Naive thymus-derived CD8-positive, alpha-beta T cell (primary cell): ENCODE data around the gene MCOLN2. TPM values are rescaled to one million over a fixed set of nuclear protein-coding genes. Genes with fewer than 3 reads are reported as not detected.

Experiments
- ATAC-seq, 2 donors: fragments of 150-1000 bp; cut with Tn5 transposase in 1 of 2; sonication (Bioruptor Pico), chemical (Tn5 transposase) in 1 of 2; 1 replicate in 1 of 2; 2 replicates in 1 of 2; pipeline ENCODE4 v1.10.0; 2021; ENCODE audit warnings: mild to moderate bottlenecking in 2 of 2, moderate library complexity in 2 of 2
- POLR2A ChIA-PET: fragments of 350-600 bp; sonication (Branson Sonifier 250); formaldehyde crosslinking; loops from one replicate; lab custom pipeline; 2021; ENCODE audit warnings: antibody characterized with exemption; lab: Charles Lee
- DNase-seq, 10 donors: peaks; one replicate each; pipeline versions ENCODE4 v3.0.0 to v3.0.0-alpha.2; 2020 to 2022
- H3K27ac Mint-ChIP-seq, 10 donors: one replicate each; pipeline ENCODE4 v1.8.0; 2020 to 2022; ENCODE audit warnings: mild to moderate bottlenecking in 10 of 10, mixed read lengths in 10 of 10, moderate library complexity in 4 of 10, inconsistent platforms in 1 of 10
- H3K27me3 Mint-ChIP-seq, 5 donors: one replicate each; pipeline ENCODE4 v1.8.0; 2021 to 2022; ENCODE audit warnings: mixed read lengths in 5 of 5
- H3K36me3 Mint-ChIP-seq, 3 donors: one replicate each; pipeline ENCODE4 v1.8.0; 2020 to 2022; ENCODE audit warnings: mixed read lengths in 3 of 3, mild to moderate bottlenecking in 2 of 3, inconsistent platforms in 1 of 3
- H3K4me1 Mint-ChIP-seq, 4 donors: one replicate each; pipeline ENCODE4 v1.8.0; 2021 to 2022; ENCODE audit warnings: mixed read lengths in 4 of 4
- H3K4me3 Mint-ChIP-seq, 10 donors: one replicate each; pipeline ENCODE4 v1.8.0; 2020 to 2022; ENCODE audit warnings: mild to moderate bottlenecking in 10 of 10, mixed read lengths in 10 of 10, moderate library complexity in 6 of 10, inconsistent platforms in 1 of 10
- H3K9me3 Mint-ChIP-seq, 9 donors: one replicate each; pipeline ENCODE4 v1.8.0; 2020 to 2022; ENCODE audit warnings: mixed read lengths in 9 of 9, mild to moderate bottlenecking in 3 of 9, inconsistent platforms in 1 of 9, moderate library complexity in 1 of 9
- polyA plus RNA-seq, 3 donors: library from polyadenylated mRNA; unstranded; fragments of 300-500 nt; fragmentation: Illumina TruSeq; gene quantifications; one replicate each; pipeline ENCODE4 v1.2.3, GENCODE V29; 2021
- total RNA-seq, 8 experiments: library from RNA in 2 of 8; stranded (reverse) in 2 of 8; gene quantifications; one replicate each; pipeline ENCODE4 v1.2.3 and lab custom pipeline; 2021 to 2026

Gene MCOLN2
- total and polyA plus RNA-seq, 5 experiments from 2014 or later, result 1.1 to 3.7 (median 2.7) TPM

GRCh38 chr1:84933011-84933611 lies 63.8 kb downstream of the MCOLN2 start:
- POLR2A ChIA-PET, result interaction anchor here (0.7 kb wide), 1 partner anchor 9 kb away, joined by 3 read pairs; no protein-coding TSS in a partner anchor
- no peak for ATAC-seq
- no peaks in the 10 kb centered on the region for H3K36me3 Mint-ChIP-seq
- peaks cover 0 to 1% (median 0%) of the 10 kb centered on the region in 5 donors for H3K27me3 Mint-ChIP-seq
- no peaks in the 10 kb centered on the region for H3K9me3 Mint-ChIP-seq
- peak overlapping the region in 1 of 10 donors; percentile 30 for H3K27ac Mint-ChIP-seq
- H3K4me1 Mint-ChIP-seq, result peaks cover 9 to 21% (median 17%) of the 10 kb centered on the region in 4 donors
- DNase-seq, result no peak
- no peak overlapping the region for H3K4me3 Mint-ChIP-seq

DNA sequence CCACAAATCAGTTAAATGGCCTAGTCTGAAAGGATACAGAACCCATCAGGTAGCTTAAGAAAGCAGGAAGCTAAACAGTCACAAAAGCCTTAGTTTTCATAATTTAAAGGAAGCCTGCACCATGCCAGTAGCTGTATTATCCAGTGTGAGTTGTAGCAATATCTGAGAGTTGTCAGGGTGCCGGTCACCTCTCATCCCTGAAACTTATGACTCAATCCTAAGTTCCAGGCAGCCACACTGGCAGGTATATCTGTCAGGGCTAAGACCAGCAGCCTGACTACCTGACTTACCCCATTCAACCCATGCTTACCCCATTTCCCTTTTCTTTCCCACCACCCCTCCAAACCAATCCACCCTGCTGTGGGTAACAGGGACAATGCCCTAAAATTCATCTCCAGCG lies 66.1 kb downstream of the MCOLN2 start:
- ATAC-seq (no peak), DNase-seq (no peak)
- Mint-ChIP-seq H3K4me3 (peak overlapping the region in 7 of 10 donors; percentile 4 to 54 (median 16)), H3K36me3 (no peaks in the 10 kb centered on the region), H3K27me3 (peaks cover 0 to 1% (median 0%) of the 10 kb centered on the region in 5 donors), H3K4me1 (peaks cover 9 to 17% (median 13%) of the 10 kb centered on the region in 4 donors), H3K9me3 (no peaks in the 10 kb centered on the region), H3K27ac (peak overlapping the region in 4 of 10 donors; percentile 3 to 48 (median 20))
- POLR2A ChIA-PET, result no interaction called here

- Mint-ChIP-seq H3K4me1 (peaks cover 9 to 17% (median 13%) of the 10 kb centered on the region in 4 donors), H3K36me3 (no peaks in the 10 kb centered on the region), H3K27me3 (peaks cover 0 to 1% (median 0%) of the 10 kb centered on the region in 5 donors), H3K9me3 (no peaks in the 10 kb centered on the region), H3K4me3 (peak overlapping the region in 8 of 10 donors; percentile 1 to 54 (median 15)), H3K27ac (peak overlapping the region in 5 of 10 donors; percentile 11 to 79 (median 45))
- POLR2A ChIA-PET, result no interaction called here
- ATAC-seq, result peak; percentile 67 to 75
- DNase-seq, result peak in 2 of 10 donors; percentile 10 to 13
Observed at GRCh38 chr1:84930329-84930728, 66.6 kb downstream of the MCOLN2 start.

GRCh38 chr1:84929581-84929980 lies 67.3 kb downstream of the MCOLN2 start:
- no peaks in the 10 kb centered on the region for H3K36me3 Mint-ChIP-seq
- H3K4me1 Mint-ChIP-seq, result peaks cover 9 to 17% (median 13%) of the 10 kb centered on the region in 4 donors
- no peak overlapping the region for H3K4me3 Mint-ChIP-seq
- H3K27ac Mint-ChIP-seq, result peak overlapping the region in 2 of 10 donors; percentile 10 to 17
- DNase-seq (no peak), ATAC-seq (no peak)
- peaks cover 0 to 1% (median 0%) of the 10 kb centered on the region in 5 donors for H3K27me3 Mint-ChIP-seq
- POLR2A ChIA-PET, result no interaction called here
- H3K9me3 Mint-ChIP-seq, result no peaks in the 10 kb centered on the region

DNA sequence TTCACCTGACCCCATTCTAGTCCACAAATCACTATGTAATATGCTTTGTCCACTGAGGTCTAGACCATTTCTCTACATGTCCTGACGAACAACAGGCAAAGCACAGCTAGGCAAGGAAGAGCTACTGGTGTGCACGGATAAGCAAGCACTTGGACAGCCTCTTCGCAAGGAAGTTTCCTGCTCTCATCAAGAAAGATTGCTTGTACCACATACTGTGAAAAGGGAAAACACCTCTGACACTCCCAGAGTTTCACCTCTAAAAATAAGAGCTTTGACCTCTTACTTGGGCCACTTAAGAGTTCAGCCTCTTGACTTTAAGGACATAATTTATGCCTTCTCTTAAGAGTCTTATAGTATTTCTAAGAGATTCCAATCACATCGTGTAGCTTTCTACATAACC lies 67.9 kb downstream of the MCOLN2 start:
- Mint-ChIP-seq H3K36me3 (no peaks in the 10 kb centered on the region), H3K27ac (no peak overlapping the region), H3K9me3 (no peaks in the 10 kb centered on the region), H3K4me3 (no peak overlapping the region), H3K4me1 (peaks cover 9 to 17% (median 13%) of the 10 kb centered on the region in 4 donors), H3K27me3 (peaks cover 0 to 1% (median 0%) of the 10 kb centered on the region in 5 donors)
- POLR2A ChIA-PET, result no interaction called here
- ATAC-seq (no peak), DNase-seq (no peak)

- no peak for ATAC-seq
- H3K27ac Mint-ChIP-seq, result no peak overlapping the region
- no peak for DNase-seq
- peaks cover 0 to 1% (median under 1%) of the 10 kb centered on the region in 5 donors for H3K27me3 Mint-ChIP-seq
- peaks cover 0 to 4% (median 0%) of the 10 kb centered on the region in 4 donors for H3K4me1 Mint-ChIP-seq
- no peak overlapping the region for H3K4me3 Mint-ChIP-seq
- no peaks in the 10 kb centered on the region for H3K9me3 Mint-ChIP-seq
- POLR2A ChIA-PET, result interaction anchor here (0.6 to 1.2 kb wide), 2 partner anchors 10 to 1018 kb away, joined by 3 to 4 read pairs; no protein-coding TSS in a partner anchor
- no peaks in the 10 kb centered on the region for H3K36me3 Mint-ChIP-seq
Observed at GRCh38 chr1:84923317-84923716, 73.6 kb downstream of the MCOLN2 start.

DNA sequence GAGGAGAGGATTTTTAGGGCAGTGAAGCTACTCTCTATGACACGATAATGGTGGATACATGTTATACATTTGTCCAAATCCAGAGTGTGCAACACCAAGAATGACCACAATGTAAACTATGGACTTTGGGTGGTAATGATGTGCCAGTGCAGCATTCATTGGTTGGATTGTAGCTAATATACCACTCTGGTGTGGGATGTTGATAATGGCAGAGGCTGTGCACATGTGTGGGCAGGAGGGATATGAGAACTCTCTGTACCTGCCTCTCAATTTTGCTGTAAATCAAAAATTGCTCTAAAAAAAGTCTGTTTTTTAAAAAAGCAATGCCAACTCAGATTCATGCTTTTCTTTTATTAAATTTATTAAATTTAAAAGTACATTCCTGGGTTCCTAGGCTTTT lies 76.8 kb downstream of the MCOLN2 start:
- DNase-seq (no peak), ATAC-seq (no peak)
- Mint-ChIP-seq H3K36me3 (no peaks in the 10 kb centered on the region), H3K4me3 (no peak overlapping the region), H3K9me3 (no peaks in the 10 kb centered on the region), H3K27me3 (peaks cover 0 to 6% (median 3%) of the 10 kb centered on the region in 5 donors), H3K27ac (no peak overlapping the region), H3K4me1 (peaks cover 0 to 2% (median 0%) of the 10 kb centered on the region in 4 donors)
- POLR2A ChIA-PET, result no interaction called here

GRCh38 chr1:84919461-84919970 lies 77.4 kb downstream of the MCOLN2 start:
- no peak overlapping the region for H3K4me3 Mint-ChIP-seq
- ATAC-seq (no peak), DNase-seq (no peak)
- peaks cover 0 to 6% (median 3%) of the 10 kb centered on the region in 5 donors for H3K27me3 Mint-ChIP-seq
- POLR2A ChIA-PET, result no interaction called here
- no peaks in the 10 kb centered on the region for H3K9me3 Mint-ChIP-seq
- H3K27ac Mint-ChIP-seq, result no peak overlapping the region
- H3K36me3 Mint-ChIP-seq, result no peaks in the 10 kb centered on the region
- peaks cover 0 to 2% (median 0%) of the 10 kb centered on the region in 4 donors for H3K4me1 Mint-ChIP-seq

GRCh38 chr1:84918726-84919336 lies 78.1 kb downstream of the MCOLN2 start:
- no peak for ATAC-seq
- H3K4me1 Mint-ChIP-seq, result peaks cover 0 to 2% (median 0%) of the 10 kb centered on the region in 4 donors
- H3K27me3 Mint-ChIP-seq, result peaks cover 0 to 6% (median 3%) of the 10 kb centered on the region in 5 donors
- no peaks in the 10 kb centered on the region for H3K9me3 Mint-ChIP-seq
- DNase-seq, result no peak
- H3K27ac Mint-ChIP-seq, result no peak overlapping the region
- POLR2A ChIA-PET, result no interaction called here
- no peaks in the 10 kb centered on the region for H3K36me3 Mint-ChIP-seq
- H3K4me3 Mint-ChIP-seq, result no peak overlapping the region

GRCh38 chr1:84916897-84917296 lies 80.0 kb downstream of the MCOLN2 start:
- no peak overlapping the region for H3K4me3 Mint-ChIP-seq
- no peak for ATAC-seq
- no peak for DNase-seq
- H3K36me3 Mint-ChIP-seq, result no peaks in the 10 kb centered on the region
- POLR2A ChIA-PET, result no interaction called here
- no peaks in the 10 kb centered on the region for H3K9me3 Mint-ChIP-seq
- peaks cover 0 to 6% (median 3%) of the 10 kb centered on the region in 5 donors for H3K27me3 Mint-ChIP-seq
- H3K4me1 Mint-ChIP-seq, result no peaks in the 10 kb centered on the region
- no peak overlapping the region for H3K27ac Mint-ChIP-seq

DNA sequence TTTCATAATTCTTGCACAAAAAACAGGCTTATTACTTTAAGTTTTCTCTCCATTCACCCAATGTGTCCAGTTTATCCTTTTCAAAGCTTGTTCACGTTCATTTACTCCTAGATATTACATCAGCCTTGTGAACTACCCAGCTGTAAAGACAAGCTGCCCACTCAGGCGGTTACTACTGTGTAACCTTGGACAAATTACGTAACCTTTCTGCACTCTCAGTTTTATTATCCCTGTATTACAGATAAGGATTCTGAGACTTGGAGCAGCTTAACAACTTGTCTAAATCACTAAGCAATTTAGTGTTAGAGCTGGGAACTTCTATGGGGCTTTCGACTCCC lies 83.4 kb downstream of the MCOLN2 start:
- H3K4me3 Mint-ChIP-seq, result no peak overlapping the region
- H3K4me1 Mint-ChIP-seq, result no peaks in the 10 kb centered on the region
- H3K27me3 Mint-ChIP-seq, result peaks cover 0 to 11% (median 3%) of the 10 kb centered on the region in 5 donors
- no peak overlapping the region for H3K27ac Mint-ChIP-seq
- no peaks in the 10 kb centered on the region for H3K36me3 Mint-ChIP-seq
- DNase-seq (no peak), ATAC-seq (no peak)
- H3K9me3 Mint-ChIP-seq, result peaks cover 0 to 4% (median 0%) of the 10 kb centered on the region in 9 donors
- POLR2A ChIA-PET, result no interaction called here

DNA sequence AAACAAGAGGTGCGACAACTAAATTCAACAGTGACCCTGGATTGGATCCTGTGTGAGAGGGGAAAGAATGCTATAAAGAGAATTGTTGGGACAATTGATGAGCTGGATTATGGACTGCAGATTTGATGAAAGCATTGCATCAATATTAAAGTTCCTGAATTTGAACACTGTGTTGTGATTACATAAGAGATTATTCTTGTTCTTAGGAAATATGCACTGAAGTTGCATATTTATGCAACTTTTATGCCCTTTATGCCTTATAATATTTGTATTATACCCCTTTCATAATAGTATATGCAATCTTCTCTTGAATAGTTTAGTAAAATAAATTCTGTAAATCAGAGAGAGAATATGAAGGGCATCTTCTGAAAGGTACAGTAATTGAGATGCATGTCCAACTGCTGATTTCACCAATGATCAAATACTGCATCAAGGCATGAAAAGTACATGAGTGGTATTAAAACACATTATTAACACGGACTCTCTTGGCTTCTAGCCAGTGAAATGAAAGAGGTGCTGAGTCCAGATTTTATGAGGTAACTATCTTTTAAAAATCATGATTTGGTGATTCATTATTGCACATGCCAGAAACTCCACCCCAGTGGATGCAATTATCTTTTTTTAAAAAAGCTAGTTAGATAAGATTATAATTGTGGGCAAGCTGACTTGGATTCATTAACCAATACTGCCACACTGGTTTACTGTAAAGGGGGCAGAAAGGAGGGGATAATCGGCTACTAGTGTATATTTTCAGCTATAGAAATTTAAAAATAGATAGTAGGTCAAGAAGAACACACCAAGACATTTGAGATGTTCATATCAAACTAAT lies 84.0 kb downstream of the MCOLN2 start:
- ATAC-seq (no peak), DNase-seq (no peak)
- Mint-ChIP-seq H3K27me3 (peaks cover 0 to 6% (median 0%) of the 10 kb centered on the region in 5 donors), H3K4me3 (no peak overlapping the region), H3K36me3 (no peaks in the 10 kb centered on the region), H3K9me3 (peaks cover 0 to 5% (median 0%) of the 10 kb centered on the region in 9 donors), H3K27ac (no peak overlapping the region), H3K4me1 (no peaks in the 10 kb centered on the region)
- POLR2A ChIA-PET, result no interaction called here
